HG03039 (cell line): ENCODE data around the gene GATAD2B.

ENCODE experiments used
- ATAC-seq: cut with Tn5 transposase; IDR thresholded peaks from one replicate; pipeline ENCODE4 v1.9.1; 2021; ENCODE audit warnings: mild to moderate bottlenecking, moderate library complexity; ENCODE audit not compliant: unreplicated experiment

GATAD2B gene

DNA sequence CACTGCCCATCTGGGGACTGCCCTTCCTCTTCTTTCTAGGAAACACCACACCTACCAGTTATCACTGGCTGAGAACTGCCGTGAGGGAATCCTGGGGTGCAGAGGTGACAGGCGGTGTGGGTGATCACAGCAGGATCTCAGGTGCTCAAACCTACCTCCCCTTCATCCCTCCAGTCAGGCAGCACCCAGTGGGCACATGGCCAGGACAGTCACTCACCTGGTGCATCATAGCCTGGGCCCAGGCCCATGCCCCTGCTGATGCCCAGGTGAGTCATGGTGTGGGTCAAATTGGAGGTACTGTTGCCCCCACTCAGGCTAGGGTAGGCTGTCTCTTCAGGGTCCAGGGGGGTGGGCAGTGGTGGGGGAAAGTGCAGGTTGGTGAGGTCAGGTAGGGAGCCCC is 29.0 kb upstream of the GATAD2B start:
- ATAC-seq, result no peak

DNA sequence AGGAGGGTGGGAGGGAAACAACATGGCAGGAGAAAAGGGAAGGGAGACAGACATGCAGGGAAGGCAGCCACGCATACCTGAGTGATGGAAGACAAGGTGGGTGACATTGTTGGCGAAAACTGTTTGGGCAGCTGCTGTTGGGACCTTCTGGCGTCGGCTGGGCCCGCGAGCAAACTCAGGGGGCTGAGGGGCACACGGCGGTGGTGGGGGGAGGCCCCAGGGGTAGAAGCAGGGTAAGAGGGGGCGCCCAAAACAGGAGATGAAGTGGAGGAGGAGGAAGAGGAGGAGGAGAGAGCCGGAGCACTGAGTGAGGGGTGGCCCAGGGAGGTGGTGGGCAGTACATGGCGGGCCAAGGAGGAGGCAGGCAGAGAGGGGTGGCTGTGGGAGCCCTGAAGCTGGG is 28.4 kb upstream of the GATAD2B start:
- ATAC-seq, result no peak

- ATAC-seq, result peak; percentile 49
Measured at GRCh38 chr1:153946622-153947241, 24.0 kb upstream of the GATAD2B start, which contains the start of gene DENND4B. DENND4B (minus strand) TSS chr1:153946718; CDS start chr1:153944374, 2,344 bp downstream.

DNA sequence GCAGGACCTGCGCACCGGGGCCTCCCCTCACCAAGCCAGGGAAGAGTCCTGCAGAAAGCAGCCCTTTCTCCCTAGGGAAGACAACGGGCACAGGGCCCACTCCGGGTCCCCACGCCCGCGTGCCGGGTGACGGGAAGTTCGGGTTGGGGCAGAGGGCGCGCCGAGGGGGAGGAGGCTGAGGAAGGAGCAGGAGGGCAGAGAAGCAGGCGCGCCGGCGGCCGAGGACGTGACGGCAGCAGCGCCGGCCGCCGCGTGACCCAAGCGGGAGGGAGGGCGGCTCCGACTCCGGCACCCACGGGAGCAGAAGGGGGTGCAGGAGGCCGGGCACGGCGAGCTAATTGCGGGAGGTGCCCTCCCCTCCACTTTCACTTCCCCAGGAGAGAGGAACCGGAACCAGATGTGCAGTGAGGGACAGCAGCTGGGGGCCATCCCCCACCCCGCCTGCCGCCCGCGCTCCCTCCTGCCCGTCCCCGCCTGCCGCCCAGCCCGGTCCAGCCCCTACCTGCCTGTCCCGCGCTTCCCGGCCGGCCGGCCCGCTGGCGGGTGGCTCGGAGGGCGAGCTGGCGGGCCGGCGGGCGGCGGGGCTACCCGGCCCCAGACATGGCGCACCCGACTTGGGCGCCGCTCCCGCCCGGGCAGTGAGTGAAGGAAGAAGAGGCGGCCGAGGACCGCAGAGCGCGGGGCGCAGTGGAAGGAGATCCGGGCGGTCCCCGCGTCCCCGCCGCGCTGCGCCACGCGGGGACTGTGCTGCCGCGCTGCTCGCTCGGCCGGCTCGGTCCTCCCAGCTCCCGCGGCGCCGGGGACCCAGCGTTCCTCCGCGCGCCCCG is 23.2 kb upstream of the GATAD2B start:
- ATAC-seq, result peak; percentile 58

DNA sequence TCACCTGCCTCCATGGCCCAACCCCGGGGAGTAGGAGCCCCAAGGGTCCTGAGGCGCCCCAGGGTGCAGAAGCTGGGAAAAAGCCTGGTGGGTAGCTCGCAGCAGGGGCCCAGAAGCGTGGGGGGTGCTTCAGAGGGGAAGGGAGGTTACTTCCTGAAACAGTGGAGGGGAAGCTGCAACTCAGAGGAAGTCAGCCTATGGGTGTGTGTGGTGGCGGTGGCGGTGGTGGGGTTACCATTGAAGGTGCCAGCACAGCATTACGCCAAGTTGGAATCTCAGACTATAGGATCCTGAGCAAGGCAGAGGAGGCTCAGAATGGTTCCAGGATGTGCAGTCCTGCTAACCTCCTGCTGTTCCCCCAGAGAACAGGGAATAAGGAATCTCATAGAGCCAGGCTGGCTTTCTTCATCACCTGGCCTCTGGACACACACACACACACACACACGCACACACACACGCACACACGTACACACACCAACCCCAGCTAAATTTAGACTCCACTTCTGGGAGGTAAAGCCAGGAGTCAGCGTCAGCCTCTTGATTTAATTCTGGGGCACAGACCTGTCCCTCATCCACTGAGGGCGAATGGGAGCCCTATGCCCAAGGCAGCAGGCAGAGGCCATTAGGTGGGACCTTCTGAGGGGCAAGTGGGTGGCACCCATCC is 22.5 kb upstream of the GATAD2B start:
- no peak for ATAC-seq

DNA sequence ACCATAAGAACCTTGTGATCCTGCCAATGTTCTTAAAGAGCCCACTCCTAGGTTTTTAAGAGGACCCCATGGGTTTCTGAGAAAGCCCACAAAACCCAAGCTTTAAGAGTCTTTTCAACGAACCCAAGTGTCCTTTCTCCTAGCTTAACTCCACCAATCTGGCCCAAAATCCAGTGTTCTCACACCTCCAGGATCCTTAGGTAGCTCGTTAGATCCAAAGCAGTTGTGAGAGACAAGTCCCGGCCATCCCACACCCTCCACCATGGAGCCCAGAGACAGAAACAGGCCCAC is 22.0 kb upstream of the GATAD2B start:
- no peak for ATAC-seq

DNA sequence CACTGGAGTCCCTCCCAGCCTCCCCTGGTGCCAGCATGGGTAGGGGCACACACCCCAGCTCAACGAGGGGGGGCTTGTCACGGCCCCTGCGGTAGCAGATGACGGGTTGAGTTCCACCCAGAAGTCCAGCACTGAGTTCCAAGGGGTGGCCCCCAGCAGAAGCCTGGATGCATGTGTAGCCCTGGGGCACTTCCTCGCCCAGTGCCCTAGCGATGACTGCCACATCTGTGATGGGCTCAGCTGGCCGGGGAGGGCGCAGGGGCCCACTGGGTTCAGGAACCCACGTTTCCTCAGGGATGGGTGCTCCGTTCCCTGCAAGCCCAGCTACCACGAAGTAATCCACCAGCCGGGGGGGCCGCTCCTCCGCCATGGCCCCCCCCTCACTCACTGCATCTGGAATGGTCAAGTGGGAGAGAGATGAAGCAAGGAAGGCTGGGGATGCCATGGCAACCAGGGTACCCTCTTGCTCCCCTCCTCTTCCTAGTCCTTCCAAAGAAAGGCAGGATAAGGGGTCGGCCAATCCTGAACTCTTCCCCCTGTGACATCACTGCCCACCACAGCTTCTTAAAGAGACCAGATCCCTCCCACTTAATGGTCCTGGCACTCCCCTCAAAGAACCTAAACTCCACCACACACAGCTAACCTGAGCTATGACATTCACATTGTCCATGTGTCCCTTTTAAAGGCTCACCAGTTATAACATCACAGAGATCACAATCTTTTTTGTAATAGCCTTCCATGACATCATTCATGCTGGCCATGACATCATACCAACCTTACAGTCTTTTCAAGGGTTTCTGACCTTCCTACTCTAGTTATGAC is 21.4 kb upstream of the GATAD2B start:
- ATAC-seq, result no peak

GRCh38 chr1:153942766-153943549 is 20.2 kb upstream of the GATAD2B start:
- no peak for ATAC-seq

GRCh38 chr1:153941826-153942725 is 19.3 kb upstream of the GATAD2B start:
- no peak for ATAC-seq

DNA sequence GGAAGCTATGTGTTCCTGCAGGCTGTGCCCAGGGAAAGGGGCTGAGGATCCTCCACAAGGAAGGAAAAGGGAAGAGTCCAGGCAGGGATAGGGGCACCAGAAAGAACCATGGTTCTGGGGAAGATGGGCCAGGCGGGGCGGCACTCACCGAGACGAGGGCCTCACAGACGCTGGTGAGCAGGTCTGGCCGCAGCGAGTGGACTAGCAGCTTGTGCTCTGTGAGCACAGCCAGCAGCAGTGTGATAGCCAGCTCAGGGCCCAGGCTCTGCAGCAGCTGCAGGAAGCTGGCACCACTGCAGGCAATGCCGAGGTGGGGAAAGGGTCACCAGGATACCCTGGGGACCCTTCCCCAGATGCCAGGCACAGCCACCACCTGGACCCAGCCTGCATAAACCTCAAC is 18.0 kb upstream of the GATAD2B start:
- no peak for ATAC-seq

DNA sequence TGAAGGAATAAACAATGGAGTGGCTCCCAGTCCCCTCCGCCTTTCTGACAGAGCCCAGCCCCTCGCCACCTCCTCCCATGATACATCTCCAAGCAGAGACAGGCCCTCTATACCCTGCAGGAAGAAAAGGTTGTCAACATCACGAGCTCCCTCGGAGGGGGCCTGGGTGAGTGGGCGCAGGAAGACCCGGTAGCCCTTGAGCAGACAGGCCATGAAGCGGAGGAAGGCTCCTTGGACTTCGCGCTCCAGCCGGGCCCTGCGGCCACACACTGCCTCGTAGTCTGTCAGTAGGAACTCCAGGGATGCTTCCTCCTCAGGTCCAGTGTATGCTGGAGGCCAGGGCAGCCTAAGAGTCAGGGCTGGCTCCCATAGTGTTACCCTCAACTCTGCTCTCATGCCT is 16.7 kb upstream of the GATAD2B start:
- no peak for ATAC-seq

GRCh38 chr1:153938996-153939395 is 16.2 kb upstream of the GATAD2B start:
- no peak for ATAC-seq

- ATAC-seq, result no peak
Measured at GRCh38 chr1:153937331-153937730, 14.6 kb upstream of the GATAD2B start.

- no peak for ATAC-seq
Measured at GRCh38 chr1:153936011-153936802, 13.4 kb upstream of the GATAD2B start.

GRCh38 chr1:153934746-153935145 is 12.0 kb upstream of the GATAD2B start:
- ATAC-seq, result no peak

DNA sequence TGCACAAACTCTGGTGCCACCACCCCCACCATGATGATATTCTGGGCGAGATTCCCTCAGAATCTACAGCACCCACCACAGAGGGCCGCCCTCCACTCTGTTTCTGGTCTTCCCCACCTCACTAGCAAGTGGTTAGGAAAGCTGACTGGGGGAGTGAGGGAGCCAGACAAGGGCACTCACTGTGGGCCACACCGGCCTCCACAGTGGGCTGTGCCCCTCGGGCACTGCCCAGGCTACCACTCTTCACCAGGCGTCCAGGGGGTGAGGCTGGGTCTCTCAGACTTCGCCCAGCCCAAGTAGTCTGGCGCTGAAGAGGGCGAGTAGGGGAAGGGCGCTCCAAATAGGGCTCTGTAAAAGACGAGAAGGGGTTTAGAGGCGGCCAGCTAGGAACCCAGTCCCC is 11.2 kb upstream of the GATAD2B start:
- ATAC-seq, result no peak

- no peak for ATAC-seq
Measured at GRCh38 chr1:153933430-153933829, 10.7 kb upstream of the GATAD2B start.
